ENCODE measurements around the gene TMEM203. TPM values are rescaled to one million over a fixed set of nuclear protein-coding genes. Genes with fewer than 3 reads are reported as not detected.
"Not testable (repeated sequence)": the region's sequence is repeated elsewhere in the genome, so short reads cannot be mapped to it uniquely, and the experiment has no call there.

TMEM203 gene
- total RNA-seq, 2 experiments from 2014 or later, result 30.0 to 31.1 TPM

DNA sequence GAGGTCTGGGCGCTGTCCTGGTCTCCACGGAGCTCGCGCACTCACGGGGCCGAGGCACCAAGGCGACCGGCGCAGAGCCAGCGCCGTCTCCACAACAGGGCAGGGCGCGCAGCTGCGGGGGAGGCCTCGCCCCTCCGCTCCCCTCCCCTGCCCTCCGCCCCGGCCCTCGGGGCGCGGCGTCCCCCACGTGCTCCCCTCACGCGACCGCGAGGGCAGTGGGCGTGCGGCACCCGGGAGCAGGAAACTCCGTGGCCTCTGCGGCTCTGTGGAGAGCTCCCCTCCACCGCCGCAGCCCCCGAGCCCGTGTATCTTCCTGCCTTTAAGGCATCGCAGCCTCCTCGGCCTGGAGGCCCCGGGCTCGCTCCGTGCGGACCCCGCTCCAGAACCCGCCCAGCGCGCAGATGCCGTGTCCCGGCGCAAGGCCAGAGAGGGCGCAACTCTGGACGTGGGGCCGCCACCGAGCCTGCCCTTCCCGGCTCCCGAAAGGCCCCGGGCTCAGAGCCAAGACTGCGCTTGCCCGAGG is 34.9 kb upstream of the TMEM203 start:
- Mint-ChIP-seq H3K27ac (peak overlapping the region; percentile 69), H3K4me1 (ENCODE audit: low read depth) (peaks cover 21% of the 10 kb centered on the region), H3K9me3 (no peaks in the 10 kb centered on the region), H3K36me3 (peaks cover 26% of the 10 kb centered on the region), H3K27me3 (no peaks in the 10 kb centered on the region), H3K4me3 (peak overlapping the region; percentile 70)
- CTCF ChIA-PET, result interaction anchor here (0.7 to 3.9 kb wide), 15 partner anchors 8 to 211 kb away, joined by 3 to 22 read pairs (median 5); partner anchors contain the start of genes ANAPC2, CYSRT1, NRARP and RNF208
- intact Hi-C loops (cut with micrococcal nuclease), result loop anchor here (1.0 to 5.0 kb wide), 6 partner anchors 15 to 448 kb away; partner anchors contain the start of genes ANAPC2, NELFB, SSNA1 and TMEM141
- peak; percentile 74 for DNase-seq
- POLR2A ChIA-PET, result interaction anchor here (0.6 to 4.5 kb wide), 25 partner anchors 10 to 450 kb away, joined by 3 to 65 read pairs (median 4); partner anchors contain the start of genes ANAPC2, CYSRT1, DPP7 and EXD3

DNA sequence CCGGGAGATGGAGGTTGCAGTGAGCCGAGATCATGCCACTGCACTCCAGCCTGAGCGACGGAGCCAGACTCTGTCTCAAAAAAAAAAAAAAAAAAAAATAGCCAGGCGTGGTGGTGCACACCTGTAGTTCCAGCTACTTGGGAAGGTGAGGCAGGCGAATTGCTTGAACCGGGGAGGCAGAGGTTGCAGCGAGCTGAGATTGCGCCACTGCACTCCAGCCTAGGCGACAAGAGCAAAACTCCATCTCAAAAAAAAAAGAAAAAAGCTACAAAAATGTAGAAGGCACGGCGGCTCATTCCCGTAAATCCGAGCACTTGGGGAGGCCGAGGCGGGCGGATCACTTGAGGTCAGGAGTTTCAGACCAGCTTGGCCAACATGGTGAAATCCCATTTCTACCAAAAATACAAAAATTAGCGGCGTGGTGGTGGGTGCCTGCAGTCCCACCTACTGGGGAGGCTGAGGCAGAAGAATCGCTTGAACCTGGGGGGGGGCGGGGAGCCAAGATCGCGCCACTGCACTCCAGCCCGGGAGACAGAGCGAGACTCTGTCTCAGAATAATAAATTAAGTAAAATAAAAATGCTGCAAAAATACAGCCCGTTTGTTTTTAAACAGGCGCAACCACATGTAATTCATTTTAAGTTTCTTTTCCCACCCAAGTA is 34.2 kb upstream of the TMEM203 start:
- ChIA-PET CTCF (interaction anchor here (0.7 to 3.9 kb wide), 15 partner anchors 9 to 210 kb away, joined by 3 to 22 read pairs (median 5); partner anchors contain the start of genes ANAPC2, CYSRT1, MAN1B1 and RNF208), POLR2A (interaction anchor here (1.2 to 4.5 kb wide), 9 partner anchors 11 to 170 kb away, joined by 3 to 65 read pairs (median 13); partner anchors contain the start of genes ANAPC2, CYSRT1, MAN1B1 and NELFB)

DNA sequence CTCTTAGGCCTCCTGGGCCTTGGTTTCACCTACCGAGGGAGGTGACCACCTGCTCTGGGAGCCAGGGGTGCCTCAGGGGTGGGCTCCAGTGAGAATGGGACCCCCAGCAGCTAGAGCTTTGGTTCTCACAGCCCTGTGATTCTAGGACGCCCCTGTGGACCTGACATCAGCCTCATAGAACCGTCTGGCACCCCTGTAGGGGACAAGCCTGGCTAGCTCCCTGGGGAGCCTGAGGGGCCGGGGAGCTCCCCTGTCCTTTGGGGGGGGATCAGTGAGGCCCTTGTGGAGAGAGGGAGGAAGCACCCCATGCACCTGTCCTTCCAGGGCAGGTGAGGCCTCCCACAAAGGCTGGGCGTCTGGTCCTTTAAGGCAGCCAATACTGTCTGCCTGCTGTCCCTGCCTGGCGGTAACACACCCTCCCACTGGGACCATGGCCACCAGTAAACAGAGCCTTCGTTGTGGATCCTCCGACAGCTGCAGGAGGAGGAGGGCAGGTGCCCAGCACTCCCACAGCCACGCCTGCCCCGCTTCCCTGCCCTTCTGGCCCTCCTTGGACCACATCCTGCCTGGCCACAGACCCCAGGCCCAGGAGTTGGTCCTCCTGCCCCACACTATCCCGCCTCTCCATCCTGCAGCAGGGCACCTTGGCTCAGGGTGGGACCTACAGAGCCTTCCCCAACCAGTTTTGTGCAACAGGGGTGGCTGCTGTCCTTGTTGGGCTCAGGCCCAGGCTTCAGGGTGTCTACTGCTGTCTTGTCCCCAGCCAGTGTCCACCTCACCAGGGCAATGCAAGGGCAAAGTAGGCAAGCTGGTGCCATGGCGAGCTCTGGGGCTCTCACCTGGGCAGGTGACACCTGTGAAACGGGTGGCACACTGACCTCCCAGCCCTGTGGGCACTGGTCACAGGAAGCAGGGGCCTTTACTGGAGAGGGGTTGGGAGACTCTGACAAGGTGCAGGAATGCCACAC is 32.6 kb upstream of the TMEM203 start:
- peaks cover 16% of the 10 kb centered on the region for H3K36me3 Mint-ChIP-seq
- H3K4me1 Mint-ChIP-seq (ENCODE audit: low read depth), result peaks cover 18% of the 10 kb centered on the region
- CTCF ChIA-PET, result interaction anchor here (1.1 to 3.9 kb wide), 10 partner anchors 15 to 191 kb away, joined by 3 to 22 read pairs (median 8); partner anchors contain the start of genes CYSRT1, NELFB, RNF208 and TOR4A
- no peak for DNase-seq
- no peaks in the 10 kb centered on the region for H3K9me3 Mint-ChIP-seq
- no peak overlapping the region for H3K27ac Mint-ChIP-seq
- H3K27me3 Mint-ChIP-seq, result peaks cover 8% of the 10 kb centered on the region
- POLR2A ChIA-PET, result no interaction called here
- intact Hi-C loops (cut with micrococcal nuclease), result no loop called here
- no peak overlapping the region for H3K4me3 Mint-ChIP-seq

More for the DNA sequence above, 34.2 kb upstream of the TMEM203 start:
- Mint-ChIP-seq H3K4me1 (ENCODE audit: low read depth) (peaks cover 21% of the 10 kb centered on the region), H3K27ac (peak overlapping the region; percentile 69), H3K4me3 (peak overlapping the region; percentile 70), H3K36me3 (peaks cover 26% of the 10 kb centered on the region)
- H3K9me3 Mint-ChIP-seq, DNase-seq, H3K27me3 Mint-ChIP-seq: not testable (repeated sequence)
- intact Hi-C loops (cut with micrococcal nuclease), result loop anchor here (1.0 to 5.0 kb wide), 6 partner anchors 16 to 447 kb away; partner anchors contain the start of genes ANAPC2, NELFB, SSNA1 and TMEM141

DNA sequence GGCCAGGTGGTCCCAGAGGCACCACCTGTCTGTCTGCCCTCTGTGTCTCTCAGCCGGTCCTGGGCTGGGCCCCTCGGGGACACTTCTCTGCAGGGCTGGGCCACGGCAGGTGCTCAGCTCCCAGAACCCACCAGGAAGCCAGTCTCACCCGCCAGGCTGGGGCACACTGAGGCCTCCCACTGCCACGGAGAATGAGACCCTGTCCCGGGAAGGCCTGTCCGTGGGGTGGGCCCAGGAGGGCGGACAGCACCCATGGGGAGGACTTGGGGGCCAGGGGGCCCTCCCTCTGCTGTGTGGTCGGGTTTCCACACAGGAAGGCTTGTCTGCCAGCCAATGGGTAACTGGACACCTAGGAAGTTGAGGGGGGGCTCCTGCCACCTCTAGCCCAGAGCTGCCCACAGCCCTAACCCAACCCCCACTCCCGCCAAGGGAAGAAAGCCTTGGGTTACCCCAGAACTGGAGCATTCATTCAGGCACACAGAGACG is 31.5 kb upstream of the TMEM203 start:
- Mint-ChIP-seq H3K9me3 (no peaks in the 10 kb centered on the region), H3K4me3 (no peak overlapping the region)
- POLR2A ChIA-PET, result interaction anchor here (0.6 to 1.0 kb wide), 2 partner anchors 49 to 150 kb away, joined by 4 read pairs; partner anchors contain the start of genes ANAPC2, MAN1B1 and SSNA1

DNA sequence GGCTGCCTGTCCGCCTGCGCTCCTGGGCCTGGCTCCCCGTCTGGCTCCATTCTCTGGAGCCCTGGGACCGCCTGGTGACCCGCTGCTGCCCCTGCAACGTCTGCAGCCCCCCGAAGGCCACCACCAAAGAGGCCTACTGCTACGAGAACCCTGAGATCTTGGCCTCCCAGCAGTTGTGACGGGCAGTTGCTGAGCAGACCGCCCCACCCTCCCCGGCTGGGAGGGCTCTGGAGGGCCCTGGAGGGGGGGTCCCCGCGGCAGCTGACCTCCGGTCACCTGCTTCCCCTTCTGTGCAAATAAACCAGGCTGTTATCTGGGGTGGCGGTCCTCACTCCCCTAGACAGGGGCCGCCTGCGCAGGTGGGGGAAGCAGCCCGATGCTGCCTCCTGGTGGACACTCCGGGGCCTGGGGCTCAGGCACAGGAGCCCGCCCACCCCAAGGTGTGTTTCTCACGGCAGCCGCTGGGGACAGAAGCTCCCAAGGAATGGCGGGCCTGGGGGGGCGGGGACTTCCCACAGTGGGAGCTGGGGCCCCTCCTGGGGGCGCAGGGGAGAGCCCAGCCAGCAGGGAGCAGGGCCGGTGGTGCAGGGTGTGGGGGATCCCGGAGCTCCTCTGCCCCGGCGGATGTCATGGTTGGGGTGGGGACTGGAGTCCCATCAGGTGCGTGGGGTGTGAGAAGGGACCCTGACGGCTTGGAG is 30.9 kb upstream of the TMEM203 start:
- no peaks in the 10 kb centered on the region for H3K9me3 Mint-ChIP-seq
- peaks cover 8% of the 10 kb centered on the region for H3K27me3 Mint-ChIP-seq
- POLR2A ChIA-PET, result interaction anchor here (0.6 to 1.0 kb wide), 3 partner anchors 48 to 150 kb away, joined by 3 to 4 read pairs (median 4); partner anchors contain the start of genes ANAPC2, MAN1B1 and SSNA1
- peaks cover 9% of the 10 kb centered on the region for H3K4me1 Mint-ChIP-seq (ENCODE audit: low read depth)
- intact Hi-C loops (cut with micrococcal nuclease), result no loop called here
- DNase-seq, result peak; percentile 93
- no peak overlapping the region for H3K27ac Mint-ChIP-seq
- CTCF ChIA-PET, result interaction anchor here (0.6 to 2.5 kb wide), 50 partner anchors 9 to 531 kb away, joined by 3 to 54 read pairs (median 4); partner anchors contain the start of genes ANAPC2, CYSRT1, MAN1B1 and NDOR1
- peaks cover 4% of the 10 kb centered on the region for H3K36me3 Mint-ChIP-seq
- H3K4me3 Mint-ChIP-seq, result no peak overlapping the region

More for the DNA sequence above, 31.5 kb upstream of the TMEM203 start:
- H3K27me3 Mint-ChIP-seq, result peaks cover 8% of the 10 kb centered on the region
- peaks cover 9% of the 10 kb centered on the region for H3K4me1 Mint-ChIP-seq (ENCODE audit: low read depth)
- CTCF ChIA-PET, result interaction anchor here (0.6 to 2.5 kb wide), 49 partner anchors 8 to 531 kb away, joined by 3 to 54 read pairs (median 4); partner anchors contain the start of genes ANAPC2, CYSRT1, MAN1B1 and NDOR1
- H3K36me3 Mint-ChIP-seq, result peaks cover 5% of the 10 kb centered on the region
- H3K27ac Mint-ChIP-seq, result no peak overlapping the region
- DNase-seq, result no peak
- intact Hi-C loops (cut with micrococcal nuclease), result no loop called here

DNA sequence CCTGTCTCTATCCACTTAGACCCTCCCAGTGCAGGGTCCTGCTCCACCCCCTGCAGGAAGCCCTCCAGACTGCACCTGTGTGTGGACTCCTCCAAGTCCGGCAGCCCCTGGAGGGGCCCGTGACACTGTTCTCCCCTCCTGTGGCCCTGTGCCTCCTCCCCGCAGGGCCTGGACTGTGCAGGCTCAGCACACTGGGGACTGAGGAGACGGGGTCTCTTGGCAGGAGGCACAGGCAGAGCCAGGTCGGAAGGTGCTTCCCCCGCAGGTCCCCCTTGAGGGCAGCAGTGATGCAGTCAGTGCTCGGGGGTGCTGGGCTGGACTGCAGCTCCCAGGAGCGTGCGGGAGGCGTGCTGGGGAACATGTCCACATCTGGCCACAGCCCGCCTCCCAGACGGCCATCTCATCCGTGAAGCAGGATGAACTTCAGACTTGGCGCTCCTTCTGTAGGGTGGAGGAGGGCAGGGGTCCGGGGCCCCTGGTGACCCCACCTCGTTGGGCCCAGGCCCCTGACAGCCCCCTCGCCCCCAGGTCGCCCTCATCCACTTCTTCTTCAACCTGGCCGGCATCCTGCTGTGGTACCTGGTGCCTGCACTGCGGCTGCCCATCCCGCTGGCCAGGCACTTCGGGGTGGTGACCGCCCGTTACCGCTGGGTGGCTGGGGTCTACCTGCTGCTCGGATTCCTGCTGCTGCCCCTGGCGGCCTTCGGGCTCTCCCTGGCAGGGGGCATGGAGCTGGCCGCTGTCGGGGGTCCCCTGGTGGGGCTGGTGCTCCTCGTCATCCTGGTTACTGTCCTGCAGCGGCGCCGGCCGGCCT is 30.2 kb upstream of the TMEM203 start:
- H3K4me3 Mint-ChIP-seq, result no peak overlapping the region
- intact Hi-C loops (cut with micrococcal nuclease), result no loop called here
- POLR2A ChIA-PET, result interaction anchor here (1.0 kb wide), 1 partner anchor 149 kb away, joined by 4 read pairs; the partner anchor contains the start of gene MAN1B1

DNA sequence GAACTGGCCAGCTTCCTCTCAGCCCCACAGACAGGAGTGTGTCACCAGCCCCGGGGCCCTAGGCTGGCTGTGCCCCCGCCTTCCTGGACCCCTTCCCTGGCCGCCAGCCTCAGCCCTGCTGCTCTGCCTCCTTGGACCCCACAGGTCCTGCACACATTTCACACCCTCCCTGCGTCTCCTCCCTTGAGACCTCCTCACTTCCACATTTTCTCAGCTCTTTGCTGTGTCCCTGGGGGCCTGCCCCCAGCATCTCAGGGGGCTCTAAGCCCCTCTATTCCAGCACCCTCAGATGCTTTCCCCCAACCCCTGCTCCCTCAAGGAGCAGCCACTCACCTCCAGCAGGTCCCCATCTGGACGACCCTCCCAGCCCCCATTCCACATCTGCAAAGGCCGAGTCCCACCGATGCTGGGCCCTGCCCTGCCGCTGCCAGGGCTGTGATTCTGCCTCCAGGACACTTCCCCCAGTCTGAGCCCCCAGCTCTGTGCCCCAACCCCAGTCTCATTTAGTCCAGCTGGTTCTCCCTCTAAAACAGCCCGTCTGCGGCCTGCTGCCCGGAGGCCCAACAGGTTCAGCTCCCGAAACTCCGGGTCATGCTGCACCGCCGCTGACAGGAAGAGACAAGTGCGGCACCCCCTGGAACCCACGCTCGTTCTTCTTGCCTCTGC is 29.4 kb upstream of the TMEM203 start:
- ChIA-PET POLR2A (no interaction called here), CTCF (interaction anchor here (0.6 to 2.0 kb wide), 4 partner anchors 13 to 34 kb away, joined by 3 to 5 read pairs (median 3); partner anchors contain the start of gene TPRN)
- intact Hi-C loops (cut with micrococcal nuclease), result no loop called here
- H3K4me1 Mint-ChIP-seq (ENCODE audit: low read depth), result peaks cover 9% of the 10 kb centered on the region
- H3K27ac Mint-ChIP-seq, result peak overlapping the region; percentile 18
- no peaks in the 10 kb centered on the region for H3K36me3 Mint-ChIP-seq
- H3K27me3 Mint-ChIP-seq, result peaks cover 11% of the 10 kb centered on the region
- H3K9me3 Mint-ChIP-seq, result no peaks in the 10 kb centered on the region
- no peak for DNase-seq
- no peak overlapping the region for H3K4me3 Mint-ChIP-seq

More for the DNA sequence above, 30.2 kb upstream of the TMEM203 start:
- Mint-ChIP-seq H3K9me3 (no peaks in the 10 kb centered on the region), H3K36me3 (no peaks in the 10 kb centered on the region), H3K27me3 (peaks cover 9% of the 10 kb centered on the region), H3K27ac (peak overlapping the region; percentile 18), H3K4me1 (ENCODE audit: low read depth) (peaks cover 9% of the 10 kb centered on the region)
- DNase-seq, result no peak
- CTCF ChIA-PET, result interaction anchor here (1.0 to 2.5 kb wide), 21 partner anchors 10 to 470 kb away, joined by 3 to 54 read pairs (median 6); partner anchors contain the start of genes ANAPC2, CYSRT1, MAN1B1 and NDOR1

DNA sequence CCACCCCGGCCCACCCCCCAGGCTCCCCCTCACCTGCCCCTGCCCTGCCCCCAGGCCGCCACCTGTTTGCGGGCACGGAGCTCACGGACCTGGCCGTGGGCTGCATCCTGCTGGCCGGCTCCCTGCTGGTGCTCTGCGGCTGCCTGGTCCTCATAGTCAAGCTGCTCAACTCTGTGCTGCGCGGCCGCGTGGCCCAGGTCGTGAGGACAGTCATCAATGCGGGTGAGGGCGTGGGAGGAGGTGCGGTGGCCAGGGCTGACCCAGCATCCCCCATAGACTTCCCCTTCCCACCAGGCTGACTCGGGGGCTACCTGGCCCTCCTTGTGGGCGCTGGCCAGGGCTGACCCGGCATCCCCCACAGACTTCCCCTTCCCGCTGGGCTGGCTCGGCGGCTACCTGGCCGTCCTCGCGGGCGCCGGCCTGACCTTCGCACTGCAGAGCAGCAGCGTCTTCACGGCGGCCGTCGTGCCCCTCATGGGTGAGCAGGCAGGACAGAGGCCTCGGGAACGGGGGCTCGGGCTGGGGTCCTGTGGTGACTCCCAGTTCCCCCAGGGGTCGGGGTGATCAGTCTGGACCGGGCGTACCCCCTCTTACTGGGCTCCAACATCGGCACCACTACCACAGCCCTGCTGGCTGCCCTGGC is 28.7 kb upstream of the TMEM203 start:
- DNase-seq, result no peak
- ChIA-PET CTCF (interaction anchor here (0.6 to 1.4 kb wide), 2 partner anchors 25 to 33 kb away, joined by 3 read pairs; partner anchors contain the start of gene TPRN), POLR2A (no interaction called here)
- Mint-ChIP-seq H3K9me3 (no peaks in the 10 kb centered on the region), H3K27me3 (peaks cover 11% of the 10 kb centered on the region), H3K4me1 (ENCODE audit: low read depth) (peaks cover 9% of the 10 kb centered on the region), H3K27ac (no peak overlapping the region), H3K4me3 (no peak overlapping the region), H3K36me3 (no peaks in the 10 kb centered on the region)
- intact Hi-C loops (cut with micrococcal nuclease), result no loop called here

DNA sequence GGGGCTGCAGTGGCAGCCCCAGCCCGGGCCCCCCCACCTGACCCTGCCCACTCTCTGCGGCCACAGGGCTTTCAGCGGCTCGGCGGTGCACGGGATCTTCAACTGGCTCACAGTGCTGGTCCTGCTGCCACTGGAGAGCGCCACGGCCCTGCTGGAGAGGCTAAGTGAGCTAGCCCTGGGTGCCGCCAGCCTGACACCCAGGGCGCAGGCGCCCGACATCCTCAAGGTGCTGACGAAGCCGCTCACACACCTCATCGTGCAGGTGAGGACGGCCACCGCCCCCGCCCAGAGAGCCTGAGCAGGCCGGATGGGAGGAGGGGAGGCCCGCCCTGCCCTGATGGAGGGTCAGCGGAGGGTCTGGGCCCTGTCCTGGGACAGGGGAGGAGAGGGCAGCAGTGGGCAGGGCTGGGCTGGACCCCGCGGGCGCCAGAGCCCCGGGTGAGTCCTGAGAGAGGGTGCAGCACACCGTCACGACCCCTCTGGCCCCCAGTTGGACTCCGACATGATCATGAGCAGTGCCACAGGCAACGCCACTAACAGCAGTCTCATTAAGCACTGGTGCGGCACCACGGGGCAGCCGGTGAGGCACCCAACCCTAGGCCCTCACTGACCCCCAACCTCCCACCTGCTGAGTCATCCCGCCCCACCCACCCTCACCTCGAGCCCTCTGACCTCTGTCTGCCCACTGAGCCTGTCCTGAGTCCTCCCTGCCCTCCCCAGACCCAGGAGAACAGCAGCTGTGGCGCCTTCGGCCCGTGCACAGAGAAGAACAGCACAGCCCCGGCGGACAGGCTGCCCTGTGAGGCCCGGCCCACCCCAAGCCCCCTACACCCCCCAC is 27.9 kb upstream of the TMEM203 start:
- H3K4me3 Mint-ChIP-seq, result no peak overlapping the region
- no peak overlapping the region for H3K27ac Mint-ChIP-seq
- no peaks in the 10 kb centered on the region for H3K9me3 Mint-ChIP-seq
- intact Hi-C loops (cut with micrococcal nuclease), result no loop called here
- H3K27me3 Mint-ChIP-seq, result peaks cover 11% of the 10 kb centered on the region
- peaks cover 3% of the 10 kb centered on the region for H3K4me1 Mint-ChIP-seq (ENCODE audit: low read depth)
- no peak for DNase-seq
- no peaks in the 10 kb centered on the region for H3K36me3 Mint-ChIP-seq
- POLR2A ChIA-PET, result no interaction called here
- CTCF ChIA-PET, result no interaction called here
